Fibroblast of mammary gland (primary cell): ENCODE measurements around the gene SVBP.
A peak's percentile ranks its signal among the peaks of the same experiment; 100 is the strongest.

Source experiments
- DNase-seq: peaks from one replicate; pipeline ENCODE4 v3.0.0-alpha.2; 2010; ENCODE audit warnings: low read depth
- H3K4me3 ChIP-seq: 2 replicates; pipeline ENCODE4 v1.5.1; 2011; ENCODE audit warnings: low read depth, mild to moderate bottlenecking, low read length, moderate library complexity; ENCODE audit not compliant: control insufficient read depth
- TF ChIP-seq, protein P1 (sequence below): conservative IDR thresholded peaks from 2 replicates; pipeline ENCODE4 v1.5.1; 2011; ENCODE audit warnings: low read depth, low read length, inconsistent platforms; ENCODE audit not compliant: control insufficient read depth, insufficient read depth

The SVBP gene

DNA sequence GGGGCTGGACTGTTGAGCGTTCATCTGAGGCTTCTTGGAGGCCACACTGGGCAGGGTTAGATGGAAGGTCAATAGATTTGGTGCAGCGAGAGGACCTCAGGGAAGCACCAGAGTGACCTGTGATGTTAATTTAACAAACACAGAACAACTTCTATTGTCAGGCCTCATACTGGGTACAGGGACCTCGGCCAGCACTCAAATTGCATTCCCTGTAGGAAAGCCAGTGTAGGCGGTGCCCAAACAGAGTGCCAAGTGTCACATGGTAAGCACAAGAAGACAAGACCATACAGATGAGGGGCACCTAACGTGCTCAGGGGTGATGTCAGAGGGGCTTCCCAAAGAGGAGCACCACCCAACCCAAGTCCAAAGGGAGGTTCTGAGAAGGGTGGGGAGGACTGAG is 31.1 kb downstream of the SVBP start:
- DNase-seq = no peak
- TF ChIP-seq, protein P1, sequence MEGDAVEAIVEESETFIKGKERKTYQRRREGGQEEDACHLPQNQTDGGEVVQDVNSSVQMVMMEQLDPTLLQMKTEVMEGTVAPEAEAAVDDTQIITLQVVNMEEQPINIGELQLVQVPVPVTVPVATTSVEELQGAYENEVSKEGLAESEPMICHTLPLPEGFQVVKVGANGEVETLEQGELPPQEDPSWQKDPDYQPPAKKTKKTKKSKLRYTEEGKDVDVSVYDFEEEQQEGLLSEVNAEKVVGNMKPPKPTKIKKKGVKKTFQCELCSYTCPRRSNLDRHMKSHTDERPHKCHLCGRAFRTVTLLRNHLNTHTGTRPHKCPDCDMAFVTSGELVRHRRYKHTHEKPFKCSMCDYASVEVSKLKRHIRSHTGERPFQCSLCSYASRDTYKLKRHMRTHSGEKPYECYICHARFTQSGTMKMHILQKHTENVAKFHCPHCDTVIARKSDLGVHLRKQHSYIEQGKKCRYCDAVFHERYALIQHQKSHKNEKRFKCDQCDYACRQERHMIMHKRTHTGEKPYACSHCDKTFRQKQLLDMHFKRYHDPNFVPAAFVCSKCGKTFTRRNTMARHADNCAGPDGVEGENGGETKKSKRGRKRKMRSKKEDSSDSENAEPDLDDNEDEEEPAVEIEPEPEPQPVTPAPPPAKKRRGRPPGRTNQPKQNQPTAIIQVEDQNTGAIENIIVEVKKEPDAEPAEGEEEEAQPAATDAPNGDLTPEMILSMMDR = no peak
- no peak overlapping the region for H3K4me3 ChIP-seq

GRCh38 chr1:42784946-42785693 is 32.1 kb downstream of the SVBP start, which contains the start of gene TMEM269:
Gene TMEM269, plus strand, starts transcription at chr1:42784991. Its CDS starts 4,903 bp downstream, at chr1:42789894.
- peak within 1 kb of the TSS; percentile 27 for H3K4me3 ChIP-seq
- TF ChIP-seq, protein P1 = no peak
- no peak for DNase-seq

DNA sequence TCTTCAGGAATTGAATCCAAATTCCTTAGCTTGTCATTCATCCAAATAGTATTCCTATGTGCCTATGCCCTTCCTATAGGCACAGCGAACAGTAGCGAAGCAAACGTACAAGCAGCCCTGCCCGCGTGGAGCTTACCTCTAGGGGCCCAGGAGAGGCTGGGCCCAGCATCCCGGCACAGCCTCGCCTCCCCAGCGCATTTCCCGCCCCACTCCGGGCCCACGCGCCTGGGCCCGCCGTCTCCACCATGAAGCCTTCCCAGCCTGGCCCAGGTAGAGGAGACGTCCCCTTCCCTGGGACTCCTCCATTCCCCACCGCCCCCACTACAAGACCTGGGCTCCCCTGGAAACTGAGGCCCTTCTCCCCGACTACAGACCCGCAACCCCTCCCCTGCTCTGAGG is 32.7 kb downstream of the SVBP start:
- H3K4me3 ChIP-seq = no peak overlapping the region
- TF ChIP-seq, protein P1 = no peak
- no peak for DNase-seq

DNA sequence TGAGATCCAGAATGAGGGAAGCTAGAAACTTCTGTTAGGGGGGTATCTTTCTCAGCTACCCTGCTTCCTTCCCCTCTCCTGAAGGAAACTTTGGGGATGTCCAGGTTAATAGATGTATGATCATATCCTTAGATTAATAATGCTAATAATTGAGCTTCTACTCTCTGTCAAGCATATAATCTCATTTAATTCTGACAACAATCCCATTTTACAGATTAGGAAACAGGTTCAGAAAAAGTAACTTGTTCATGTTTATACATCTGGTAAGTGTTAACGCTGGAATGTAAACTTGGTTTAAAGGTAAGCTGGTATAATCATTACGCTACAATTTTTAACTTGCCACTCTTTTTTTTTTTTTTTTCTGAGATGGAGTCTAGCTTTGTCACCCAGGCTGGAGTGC is 34.1 kb downstream of the SVBP start:
- DNase-seq = no peak
- TF ChIP-seq, protein P1 = no peak
- H3K4me3 ChIP-seq = no peak overlapping the region

DNA sequence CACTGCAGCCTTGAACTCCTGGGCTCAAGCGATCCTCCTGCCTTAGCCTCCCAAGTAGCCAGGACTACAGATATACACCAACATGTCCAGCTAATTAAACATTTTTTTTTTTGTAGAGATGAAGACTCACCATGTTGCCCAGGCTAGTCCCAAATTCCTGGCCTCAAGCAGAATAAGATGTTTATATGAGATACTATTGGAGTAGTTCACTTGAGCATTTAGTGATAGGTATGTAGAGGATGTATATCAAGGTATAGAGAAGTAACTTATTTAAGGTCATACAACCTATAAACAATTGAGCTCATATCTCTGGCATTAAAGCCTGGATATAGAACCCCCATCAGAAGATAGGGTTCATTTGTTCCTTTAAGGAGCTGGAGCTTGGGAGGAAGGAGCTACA is 37.0 kb downstream of the SVBP start:
- TF ChIP-seq, protein P1 = no peak
- no peak for DNase-seq
- H3K4me3 ChIP-seq = no peak overlapping the region

GRCh38 chr1:42779725-42780124 is 37.5 kb downstream of the SVBP start:
- TF ChIP-seq, protein P1 = no peak
- no peak overlapping the region for H3K4me3 ChIP-seq
- no peak for DNase-seq
